Natural killer cell (primary cell): Measurements from ENCODE around the gene RPS2. TPM values are rescaled to one million over a fixed set of nuclear protein-coding genes. Genes with fewer than 3 reads are reported as not detected.

Experiments
- ATAC-seq, 3 donors: fragments of 150-1000 bp in 2 of 3; fragments of 200-7000 bp in 1 of 3; cut with Tn5 transposase; 1 replicate in 1 of 3; 2 replicates in 2 of 3; pipeline ENCODE4 v1.10.0; 2021; ENCODE audit warnings: mild to moderate bottlenecking in 2 of 3, moderate library complexity in 2 of 3
- DNase-seq, 2 donors: peaks; one replicate each; pipeline versions ENCODE4 v3.0.0 to v3.0.0-alpha.2; 2013 to 2021; ENCODE audit warnings: mixed read lengths in 1 of 2
- H3K27ac ChIP-seq: one replicate; pipeline ENCODE4 v1.5.1; 2013; ENCODE audit warnings: mild to moderate bottlenecking, low read length
- H3K27me3 ChIP-seq: one replicate; pipeline ENCODE4 v1.6.1; 2013; ENCODE audit warnings: low read length; ENCODE audit not compliant: control insufficient read depth, insufficient read depth
- H3K36me3 ChIP-seq: one replicate; pipeline ENCODE4 v1.6.1; 2013; ENCODE audit warnings: low read length; ENCODE audit not compliant: control insufficient read depth, insufficient read depth
- H3K4me1 ChIP-seq: one replicate; pipeline ENCODE4 v1.6.1; 2013; ENCODE audit warnings: low read length; ENCODE audit not compliant: control insufficient read depth, insufficient read depth
- H3K4me3 ChIP-seq: one replicate; pipeline ENCODE4 v1.5.1; 2013; ENCODE audit warnings: low read length
- H3K9me3 ChIP-seq: one replicate; pipeline ENCODE4 v1.6.1; 2013; ENCODE audit warnings: low read length; ENCODE audit not compliant: control insufficient read depth, insufficient read depth
- H3K27ac Mint-ChIP-seq, 2 donors: one replicate each; pipeline ENCODE4 v1.8.0; 2022; ENCODE audit warnings: mild to moderate bottlenecking in 2 of 2, mixed read lengths in 2 of 2, moderate library complexity in 1 of 2
- H3K27me3 Mint-ChIP-seq, 2 donors: one replicate each; pipeline ENCODE4 v1.8.0; 2022; ENCODE audit warnings: low read depth in 2 of 2, mixed read lengths in 2 of 2
- H3K36me3 Mint-ChIP-seq: one replicate; pipeline ENCODE4 v1.8.0; 2022; ENCODE audit warnings: mixed read lengths
- H3K4me1 Mint-ChIP-seq, 2 donors: one replicate each; pipeline ENCODE4 v1.8.0; 2022; ENCODE audit warnings: mixed read lengths in 2 of 2
- H3K4me3 Mint-ChIP-seq: one replicate; pipeline ENCODE4 v1.8.0; 2022; ENCODE audit warnings: mild to moderate bottlenecking, moderate library complexity, mixed read lengths
- H3K9me3 Mint-ChIP-seq, 2 donors: one replicate each; pipeline ENCODE4 v1.8.0; 2022; ENCODE audit warnings: mixed read lengths in 2 of 2
- CTCF ChIP-seq: fragments of 200-600 bp; IDR thresholded peaks from one replicate; pipeline ENCODE4 v1.8.0; 2022; ENCODE audit warnings: antibody characterized with exemption
- WGBS: methylation state at CpG from one replicate; pipeline ENCODE4 v1.1.7; 2013; ENCODE audit warnings: missing lambda C conversion rate; ENCODE audit not compliant: insufficient coverage; 5-methylcytosine and 5-hydroxymethylcytosine counted together
- intact Hi-C: fragments of 100-400 bp; cut with micrococcal nuclease; formaldehyde crosslinking; loops from one replicate; pipeline ENCODE4 v1.14.2; 2022
- total RNA-seq, 4 donors: library from RNA; stranded (reverse); fragments of 120-200 nt in 1 of 4; gene quantifications; one replicate each; pipeline versions ENCODE4 v1.2.3 to v1.2.4, GENCODE V29; 2013 to 2022

Gene RPS2
- total RNA-seq, 3 donors from 2014 or later (not counting 1 experiment from before 2014, with no cell fraction given) = 1,124 to 1,385 (median 1,274) TPM

GRCh38 chr16:2002406-2003230 is 38.0 kb upstream of the RPS2 start:
- Mint-ChIP-seq H3K9me3 (no peaks in the 10 kb centered on the region), H3K27me3 (no peaks in the 10 kb centered on the region), H3K4me3 (no peak overlapping the region), H3K4me1 (peaks cover 9 to 34% of the 10 kb centered on the region in 2 donors), H3K27ac (no peak overlapping the region), H3K36me3 (no peaks in the 10 kb centered on the region)
- ATAC-seq = no peak
- Histone ChIP-seq H3K4me3 (no peak overlapping the region), H3K27ac (no peak overlapping the region), H3K27me3 (no peaks in the 10 kb centered on the region), H3K4me1 (peaks cover 38% of the 10 kb centered on the region), H3K9me3 (no peaks in the 10 kb centered on the region), H3K36me3 (peaks cover 43% of the 10 kb centered on the region)
- intact Hi-C loops = loop anchor here (10.0 kb wide), 2 partner anchors 482 to 662 kb away; no protein-coding TSS in a partner anchor
- DNase-seq = no peak
- 97% methylated on average over 47 of the region's 47 CpGs for WGBS
- no peak for TF ChIP-seq CTCF

- H3K36me3 ChIP-seq = peaks cover 48% of the 10 kb centered on the region
- peaks cover 29% of the 10 kb centered on the region for H3K4me1 ChIP-seq
- no peak overlapping the region for H3K27ac Mint-ChIP-seq
- H3K4me3 Mint-ChIP-seq = no peak overlapping the region
- no peaks in the 10 kb centered on the region for H3K9me3 Mint-ChIP-seq
- DNase-seq (no peak), ATAC-seq (no peak)
- H3K4me1 Mint-ChIP-seq = peaks cover 4 to 25% of the 10 kb centered on the region in 2 donors
- TF ChIP-seq CTCF = no peak
- H3K27ac ChIP-seq = no peak overlapping the region
- intact Hi-C loops = loop anchor here (10.0 kb wide), 2 partner anchors 483 to 663 kb away; no protein-coding TSS in a partner anchor
- H3K27me3 Mint-ChIP-seq = no peaks in the 10 kb centered on the region
- no peak overlapping the region for H3K4me3 ChIP-seq
- no peaks in the 10 kb centered on the region for H3K9me3 ChIP-seq
- no peaks in the 10 kb centered on the region for H3K27me3 ChIP-seq
- no peaks in the 10 kb centered on the region for H3K36me3 Mint-ChIP-seq
- 98% methylated on average over 53 of the region's 53 CpGs for WGBS
Measured at GRCh38 chr16:2001456-2002355, 37.1 kb upstream of the RPS2 start.

- Mint-ChIP-seq H3K9me3 (no peaks in the 10 kb centered on the region), H3K27ac (no peak overlapping the region), H3K36me3 (no peaks in the 10 kb centered on the region), H3K4me1 (peaks cover 0 to 21% of the 10 kb centered on the region in 2 donors), H3K4me3 (no peak overlapping the region), H3K27me3 (no peaks in the 10 kb centered on the region)
- ATAC-seq (no peak), DNase-seq (no peak)
- no peak for TF ChIP-seq CTCF
- Histone ChIP-seq H3K4me1 (peaks cover 27% of the 10 kb centered on the region), H3K36me3 (peaks cover 49% of the 10 kb centered on the region), H3K4me3 (no peak overlapping the region), H3K9me3 (no peaks in the 10 kb centered on the region), H3K27ac (no peak overlapping the region), H3K27me3 (no peaks in the 10 kb centered on the region)
- 98% methylated on average over 19 of the region's 19 CpGs for WGBS
- intact Hi-C loops = loop anchor here (10.0 kb wide), 2 partner anchors 484 to 664 kb away; no protein-coding TSS in a partner anchor
Measured at GRCh38 chr16:2001035-2001434, 36.4 kb upstream of the RPS2 start.
